Ovary (tissue), 3 donors: ENCODE measurements around the gene CLEC16A.

Source experiments
- EP300 ChIP-seq: sonication (generic); formaldehyde crosslinking; IDR thresholded peaks from one replicate; pipeline ENCODE4 v1.6.1; 2017; ENCODE audit warnings: antibody characterized with exemption
- POLR2A ChIP-seq: fragments of 450-650 bp; IDR thresholded peaks from one replicate; pipeline ENCODE4 v1.6.1; 2017; ENCODE audit warnings: antibody characterized with exemption, mild to moderate bottlenecking, moderate library complexity
- TF ChIP-seq, protein P1 (sequence below), 3 donors: fragments of 450-650 bp in 2 of 3; fragments of 200-600 bp in 1 of 3; IDR thresholded peaks; one replicate each; pipeline versions ENCODE4 v1.5.1 to v1.8.0; 2016 to 2022; ENCODE audit warnings: antibody characterized with exemption in 3 of 3, mild to moderate bottlenecking in 1 of 3
- donor health status: DM: no; HTN: no; CAD: no.

DNA sequence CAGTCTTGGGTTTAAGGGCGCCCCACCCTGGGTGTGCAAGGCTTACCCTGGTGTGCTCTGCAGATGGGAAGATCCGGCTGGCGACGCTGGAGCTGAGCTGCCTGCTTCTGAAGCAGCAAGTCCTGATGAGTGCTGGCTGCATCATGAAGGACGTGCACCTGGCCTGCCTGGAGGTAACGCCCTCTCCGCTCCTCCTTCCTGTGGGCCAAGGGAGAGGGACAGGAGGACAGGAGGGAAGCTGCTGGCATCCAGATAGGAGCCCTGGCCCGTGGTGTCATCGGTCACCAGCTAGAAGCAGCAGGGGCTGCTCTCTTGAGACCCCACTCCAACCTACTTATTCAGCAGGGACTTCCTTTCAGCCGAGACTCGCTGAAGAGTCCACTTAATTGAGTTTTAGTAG is 97.8 kb downstream of the CLEC16A start:
- no peak for TF ChIP-seq EP300
- TF ChIP-seq, protein P1, sequence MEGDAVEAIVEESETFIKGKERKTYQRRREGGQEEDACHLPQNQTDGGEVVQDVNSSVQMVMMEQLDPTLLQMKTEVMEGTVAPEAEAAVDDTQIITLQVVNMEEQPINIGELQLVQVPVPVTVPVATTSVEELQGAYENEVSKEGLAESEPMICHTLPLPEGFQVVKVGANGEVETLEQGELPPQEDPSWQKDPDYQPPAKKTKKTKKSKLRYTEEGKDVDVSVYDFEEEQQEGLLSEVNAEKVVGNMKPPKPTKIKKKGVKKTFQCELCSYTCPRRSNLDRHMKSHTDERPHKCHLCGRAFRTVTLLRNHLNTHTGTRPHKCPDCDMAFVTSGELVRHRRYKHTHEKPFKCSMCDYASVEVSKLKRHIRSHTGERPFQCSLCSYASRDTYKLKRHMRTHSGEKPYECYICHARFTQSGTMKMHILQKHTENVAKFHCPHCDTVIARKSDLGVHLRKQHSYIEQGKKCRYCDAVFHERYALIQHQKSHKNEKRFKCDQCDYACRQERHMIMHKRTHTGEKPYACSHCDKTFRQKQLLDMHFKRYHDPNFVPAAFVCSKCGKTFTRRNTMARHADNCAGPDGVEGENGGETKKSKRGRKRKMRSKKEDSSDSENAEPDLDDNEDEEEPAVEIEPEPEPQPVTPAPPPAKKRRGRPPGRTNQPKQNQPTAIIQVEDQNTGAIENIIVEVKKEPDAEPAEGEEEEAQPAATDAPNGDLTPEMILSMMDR (IDR thresholded peaks at IDR 0.05) = no peak
- TF ChIP-seq POLR2A = no peak
